ENCODE results near the gene CHGA. TPM values are rescaled to one million over a fixed set of nuclear protein-coding genes. Genes with fewer than 3 reads are reported as not detected.

Gene CHGA
- total and polyA plus RNA-seq, 10 of the 15 experiments (the other 5 are each of a cell fraction or from before 2014, with no cell fraction given) = 0.11 to 0.23 TPM; not detected in 8

DNA sequence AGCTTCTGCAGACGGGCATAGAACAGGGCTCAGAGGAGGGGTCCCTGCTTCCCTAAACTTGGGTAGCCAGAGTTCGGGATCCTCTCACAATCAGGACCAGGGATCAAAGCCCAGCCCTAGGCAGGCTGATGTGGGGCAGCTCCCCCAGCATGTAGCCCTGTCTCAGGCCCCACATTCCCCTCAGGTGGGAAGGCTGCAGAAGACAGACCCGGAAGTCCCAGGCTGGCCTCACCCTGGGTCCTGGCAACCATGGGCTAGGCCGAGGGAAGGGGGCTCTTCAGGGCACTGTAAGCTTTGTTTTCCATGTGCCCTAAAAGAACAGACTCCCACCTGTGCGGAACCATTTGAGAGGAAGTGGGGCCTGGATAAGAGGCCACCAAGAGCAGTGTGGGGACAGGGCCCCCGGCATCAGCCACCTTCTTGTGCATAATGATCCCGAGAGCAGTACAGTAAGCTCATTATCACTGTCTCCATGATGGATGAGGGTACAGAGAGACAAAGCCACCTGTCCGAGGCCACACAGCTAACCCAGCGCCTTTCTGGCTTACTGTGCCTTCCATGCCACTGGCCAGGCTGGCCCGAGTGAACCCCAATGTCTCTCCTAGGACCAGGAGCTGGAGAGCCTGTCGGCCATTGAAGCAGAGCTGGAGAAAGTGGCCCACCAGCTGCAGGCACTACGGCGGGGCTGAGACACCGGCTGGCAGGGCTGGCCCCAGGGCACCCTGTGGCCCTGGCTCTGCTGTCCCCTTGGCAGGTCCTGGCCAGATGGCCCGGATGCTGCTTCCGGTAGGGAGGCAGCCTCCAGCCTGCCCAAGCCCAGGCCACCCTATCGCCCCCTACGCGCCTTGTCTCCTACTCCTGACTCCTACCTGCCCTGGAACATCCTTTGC lies 11.5 kb downstream of the CHGA start:
- ChIA-PET SMC1A (ENCODE audit: uncharacterized antibody, unreplicated experiment) (interaction anchor here (1.7 kb wide), 1 partner anchor 25 kb away, joined by 3 read pairs; no protein-coding TSS in a partner anchor), POLR2A (no interaction called here), CTCF (no interaction called here), RAD21 (ENCODE audit: unreplicated experiment) (interaction anchor here (1.0 kb wide), 1 partner anchor 179 kb away, joined by 3 read pairs; no protein-coding TSS in a partner anchor)
- no peak overlapping the region for H3K4me2 ChIP-seq (ENCODE audit: control insufficient read depth, insufficient read depth)
- FAIRE-seq = no peak
- H3K27ac ChIP-seq (ENCODE audit: control insufficient read depth, insufficient read depth) = no peak overlapping the region
- no peak overlapping the region for H3K4me3 ChIP-seq
- H2AFZ ChIP-seq (ENCODE audit: control insufficient read depth, low read depth, low read length) = no peak overlapping the region
- DNase-seq (ENCODE audit: low read depth, low spot score) = no peak
- no TSS peak for BruUV-seq (replicated peaks)
- intact Hi-C loops (cut with micrococcal nuclease; ENCODE audit: unreplicated experiment) (no loop called here), in situ Hi-C loops (cut with MboI) (no loop called here)
- H3K9me3 ChIP-seq (replicated peaks; ENCODE audit: control insufficient read depth, insufficient read depth, low read length) = no peaks in the 10 kb centered on the region
- TF ChIP-seq, protein P1, sequence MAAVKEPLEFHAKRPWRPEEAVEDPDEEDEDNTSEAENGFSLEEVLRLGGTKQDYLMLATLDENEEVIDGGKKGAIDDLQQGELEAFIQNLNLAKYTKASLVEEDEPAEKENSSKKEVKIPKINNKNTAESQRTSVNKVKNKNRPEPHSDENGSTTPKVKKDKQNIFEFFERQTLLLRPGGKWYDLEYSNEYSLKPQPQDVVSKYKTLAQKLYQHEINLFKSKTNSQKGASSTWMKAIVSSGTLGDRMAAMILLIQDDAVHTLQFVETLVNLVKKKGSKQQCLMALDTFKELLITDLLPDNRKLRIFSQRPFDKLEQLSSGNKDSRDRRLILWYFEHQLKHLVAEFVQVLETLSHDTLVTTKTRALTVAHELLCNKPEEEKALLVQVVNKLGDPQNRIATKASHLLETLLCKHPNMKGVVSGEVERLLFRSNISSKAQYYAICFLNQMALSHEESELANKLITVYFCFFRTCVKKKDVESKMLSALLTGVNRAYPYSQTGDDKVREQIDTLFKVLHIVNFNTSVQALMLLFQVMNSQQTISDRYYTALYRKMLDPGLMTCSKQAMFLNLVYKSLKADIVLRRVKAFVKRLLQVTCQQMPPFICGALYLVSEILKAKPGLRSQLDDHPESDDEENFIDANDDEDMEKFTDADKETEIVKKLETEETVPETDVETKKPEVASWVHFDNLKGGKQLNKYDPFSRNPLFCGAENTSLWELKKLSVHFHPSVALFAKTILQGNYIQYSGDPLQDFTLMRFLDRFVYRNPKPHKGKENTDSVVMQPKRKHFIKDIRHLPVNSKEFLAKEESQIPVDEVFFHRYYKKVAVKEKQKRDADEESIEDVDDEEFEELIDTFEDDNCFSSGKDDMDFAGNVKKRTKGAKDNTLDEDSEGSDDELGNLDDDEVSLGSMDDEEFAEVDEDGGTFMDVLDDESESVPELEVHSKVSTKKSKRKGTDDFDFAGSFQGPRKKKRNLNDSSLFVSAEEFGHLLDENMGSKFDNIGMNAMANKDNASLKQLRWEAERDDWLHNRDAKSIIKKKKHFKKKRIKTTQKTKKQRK (IDR thresholded peaks at IDR 0.05; ENCODE audit: low read depth, low read length) = no peak
- TF ChIP-seq POLR2A (IDR thresholded peaks at IDR 0.05; ENCODE audit: low read depth, low read length) (no peak), RUNX3 (IDR thresholded peaks at IDR 0.05; ENCODE audit: low read length) (no peak)
- no peaks in the 10 kb centered on the region for H3K79me2 ChIP-seq (ENCODE audit: control insufficient read depth, insufficient read depth, low read length)
- WGBS (ENCODE audit: insufficient coverage, insufficient replicate concordance, low lambda C conversion rate, missing lambda C conversion rate) = 85% methylated on average over 19 of the region's 19 CpGs
- H3K9ac ChIP-seq (ENCODE audit: control insufficient read depth, insufficient read depth, low read length) = no peak overlapping the region
- H3K4me1 ChIP-seq (ENCODE audit: control insufficient read depth, insufficient read depth, low read length) = no peaks in the 10 kb centered on the region
- ATAC-seq = no peak
- no peaks in the 10 kb centered on the region for H4K20me1 ChIP-seq (ENCODE audit: control insufficient read depth, insufficient read depth)
- H3K27me3 ChIP-seq (replicated peaks in 1 of 2; ENCODE audit: control insufficient read depth in 2 of 2, insufficient read depth in 2 of 2, low read length in 1 of 2) = no peaks in the 10 kb centered on the region
- H3K36me3 ChIP-seq (ENCODE audit: control insufficient read depth in 2 of 2, insufficient read depth in 2 of 2, low read length in 1 of 2) = peaks cover 0 to 4% of the 10 kb centered on the region in 2 experiments; a peak in 2 of 4 replicates

Measured in GM12878 (cell line).